ENCODE measurements around the gene CLIC4. TPM values are rescaled to one million over a fixed set of nuclear protein-coding genes. Genes with fewer than 3 reads are reported as not detected.
"Not testable (repeated sequence)": the region's sequence is repeated elsewhere in the genome, so short reads cannot be mapped to it uniquely, and the experiment has no call there.

The CLIC4 gene
- total RNA-seq, 2 donors from 2014 or later = 236 to 265 TPM

DNA sequence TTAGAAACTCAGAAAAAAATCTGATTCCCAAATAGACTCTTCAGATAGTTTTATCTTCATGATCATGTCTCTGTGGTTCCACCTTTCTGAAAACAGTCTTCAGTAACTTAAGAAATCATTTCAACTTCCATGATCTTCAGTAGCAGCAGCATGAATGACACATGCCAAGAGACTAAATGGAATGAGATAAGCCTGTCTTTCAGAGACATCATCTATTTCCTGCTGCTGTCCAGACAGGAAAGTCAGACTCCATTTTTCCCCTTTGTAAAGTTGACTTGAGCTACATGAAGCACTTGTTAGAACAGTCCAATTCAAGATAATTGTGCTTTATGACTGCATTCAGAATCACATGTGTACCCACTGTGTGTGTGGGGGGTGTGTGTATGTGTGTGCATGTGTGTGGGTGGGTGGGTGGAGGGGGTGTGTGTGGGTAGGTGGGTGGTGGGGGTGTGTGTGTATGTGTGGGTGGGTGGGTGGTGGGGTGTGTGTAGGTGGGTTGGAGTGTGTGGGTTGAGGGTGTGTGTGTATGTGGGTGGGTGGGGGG lies 58.8 kb downstream of the CLIC4 start:
- no peak overlapping the region for H3K4me3 ChIP-seq
- TF ChIP-seq CTCF (IDR thresholded peaks at IDR 0.05) = no peak
- H3K9me3 ChIP-seq = no peaks in the 10 kb centered on the region
- H3K4me1 ChIP-seq = peaks cover 0 to 67% of the 10 kb centered on the region in 2 donors
- H3K27ac ChIP-seq = peak overlapping the region; percentile 26 to 60
- H3K27me3 ChIP-seq = no peaks in the 10 kb centered on the region
- DNase-seq (ENCODE audit: low spot score) = no peak
- no peaks in the 10 kb centered on the region for H3K36me3 ChIP-seq

DNA sequence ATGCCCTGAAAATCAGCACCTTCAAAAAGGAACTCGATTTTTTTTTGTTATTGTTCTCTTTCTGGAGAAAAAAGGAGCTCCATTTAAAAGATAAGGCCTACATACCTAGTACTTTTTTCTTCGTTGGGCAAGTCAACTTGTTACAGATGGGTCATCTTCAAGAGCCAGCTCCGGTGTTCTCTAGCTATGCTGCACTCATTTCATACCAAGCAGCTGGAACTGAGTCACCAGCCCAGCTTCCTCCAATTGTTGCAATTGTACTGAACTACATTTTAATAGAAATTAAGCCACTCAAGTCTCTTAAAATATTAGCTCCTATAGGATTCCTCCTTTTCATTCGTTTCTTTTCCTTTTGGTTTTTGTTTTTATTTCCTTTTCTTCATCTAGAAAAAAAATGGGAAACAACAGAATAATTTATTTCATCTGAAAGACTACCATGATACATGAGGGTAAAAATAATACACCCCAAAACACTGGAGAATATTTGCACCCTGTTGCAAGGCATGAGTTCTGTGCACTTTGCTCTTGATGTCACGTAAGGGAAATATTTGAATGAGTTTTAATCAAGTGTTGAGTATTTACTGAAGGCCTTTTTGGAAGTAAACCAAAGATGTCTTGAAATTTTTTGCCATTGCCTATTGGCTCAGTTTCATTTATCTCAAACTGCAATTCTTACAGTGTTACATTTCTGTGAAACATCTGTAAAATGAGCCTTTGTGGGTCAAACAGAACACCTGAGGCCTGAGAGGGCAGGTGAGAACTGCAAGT lies 60.5 kb downstream of the CLIC4 start:
- H3K27ac ChIP-seq = peak overlapping the region in 1 of 2 donors; percentile 31
- no peak overlapping the region for H3K4me3 ChIP-seq
- no peaks in the 10 kb centered on the region for H3K36me3 ChIP-seq
- peaks cover 0 to 81% of the 10 kb centered on the region in 2 donors for H3K4me1 ChIP-seq
- DNase-seq (ENCODE audit: low spot score) = peak; percentile 64
- H3K27me3 ChIP-seq = no peaks in the 10 kb centered on the region
- no peaks in the 10 kb centered on the region for H3K9me3 ChIP-seq
- no peak for TF ChIP-seq CTCF (IDR thresholded peaks at IDR 0.05)

- Histone ChIP-seq H3K36me3 (no peaks in the 10 kb centered on the region), H3K4me1 (peaks cover 0 to 75% of the 10 kb centered on the region in 2 donors), H3K4me3 (no peak overlapping the region), H3K9me3 (no peaks in the 10 kb centered on the region), H3K27ac (peak overlapping the region in 1 of 2 donors; percentile 31), H3K27me3 (no peaks in the 10 kb centered on the region)
- no peak for DNase-seq (ENCODE audit: low spot score)
- TF ChIP-seq CTCF (IDR thresholded peaks at IDR 0.05) = no peak
These were observed 61.3 kb downstream of the CLIC4 start for GRCh38 chr1:24806588-24806987.

- not testable (repeated sequence) for H3K27ac ChIP-seq, H3K36me3 ChIP-seq
These were observed 66.2 kb downstream of the CLIC4 start for GRCh38 chr1:24811494-24811893.

GRCh38 chr1:24820221-24820620 lies 75.0 kb downstream of the CLIC4 start:
- peaks cover 0 to 17% of the 10 kb centered on the region in 2 donors for H3K4me1 ChIP-seq

More at GRCh38 chr1:24811494-24811893, 66.2 kb downstream of the CLIC4 start:
- not testable (repeated sequence) for H3K9me3 ChIP-seq; H3K4me3 ChIP-seq; DNase-seq (ENCODE audit: low spot score); H3K27me3 ChIP-seq
- H3K4me1 ChIP-seq = peaks cover 0 to 30% of the 10 kb centered on the region in 2 donors

DNA sequence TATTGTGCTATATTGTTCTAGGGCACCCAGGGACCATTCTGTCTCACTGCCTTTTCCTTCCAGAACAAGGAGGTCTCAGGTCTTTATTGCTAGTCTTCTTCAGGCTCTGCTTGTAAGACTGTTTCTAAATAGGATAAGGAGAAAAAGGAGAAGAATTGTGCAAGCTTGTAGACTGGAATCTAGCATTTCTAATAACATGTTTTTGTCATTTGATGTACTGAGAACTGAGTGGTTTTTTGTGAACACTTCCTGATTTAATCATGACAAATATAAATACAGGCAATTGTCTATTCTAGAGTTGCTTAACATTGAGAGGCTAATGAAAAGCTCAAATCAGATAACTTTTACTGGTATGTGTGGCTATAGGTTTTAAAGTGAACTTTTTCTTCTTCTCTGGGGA lies 77.6 kb downstream of the CLIC4 start:
- H3K4me1 ChIP-seq = peaks cover 0 to 38% of the 10 kb centered on the region in 2 donors
- no peak for DNase-seq (ENCODE audit: low spot score)
- H3K36me3 ChIP-seq = no peaks in the 10 kb centered on the region
- H3K27ac ChIP-seq = no peak overlapping the region
- H3K9me3 ChIP-seq = no peaks in the 10 kb centered on the region
- no peak for TF ChIP-seq CTCF (IDR thresholded peaks at IDR 0.05)
- H3K27me3 ChIP-seq = no peaks in the 10 kb centered on the region
- H3K4me3 ChIP-seq = no peak overlapping the region

More at GRCh38 chr1:24820221-24820620, 75.0 kb downstream of the CLIC4 start:
- not testable (repeated sequence) for H3K36me3 ChIP-seq; DNase-seq (ENCODE audit: low spot score); H3K9me3 ChIP-seq; H3K4me3 ChIP-seq; H3K27ac ChIP-seq; H3K27me3 ChIP-seq

DNA sequence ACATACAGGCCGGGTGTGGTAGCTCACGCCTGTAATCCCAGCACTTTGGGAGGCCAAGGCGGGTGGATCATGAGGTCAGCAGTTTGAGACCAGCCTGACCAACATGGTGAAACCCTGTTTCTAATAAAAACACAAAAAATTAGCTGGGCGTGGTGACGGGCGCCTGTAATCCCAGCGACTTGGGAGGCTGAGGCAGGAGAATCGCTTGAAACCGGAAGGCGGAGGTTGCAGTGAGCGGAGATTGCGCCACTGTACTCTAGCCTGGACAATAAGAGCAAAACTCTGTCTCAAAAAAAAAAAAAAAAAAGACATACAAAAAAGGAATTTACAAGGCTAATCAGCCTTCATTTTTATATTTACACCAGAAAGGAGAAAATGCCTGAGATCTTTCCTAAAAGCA lies 78.2 kb downstream of the CLIC4 start:
- not testable (repeated sequence) for H3K27ac ChIP-seq; H3K27me3 ChIP-seq; H3K36me3 ChIP-seq; DNase-seq (ENCODE audit: low spot score); H3K4me3 ChIP-seq; H3K9me3 ChIP-seq
- peaks cover 0 to 44% of the 10 kb centered on the region in 2 donors for H3K4me1 ChIP-seq

Data from right atrium auricular region (tissue), 2 donors.